Measurements from ENCODE around the gene KRT15.

DNA sequence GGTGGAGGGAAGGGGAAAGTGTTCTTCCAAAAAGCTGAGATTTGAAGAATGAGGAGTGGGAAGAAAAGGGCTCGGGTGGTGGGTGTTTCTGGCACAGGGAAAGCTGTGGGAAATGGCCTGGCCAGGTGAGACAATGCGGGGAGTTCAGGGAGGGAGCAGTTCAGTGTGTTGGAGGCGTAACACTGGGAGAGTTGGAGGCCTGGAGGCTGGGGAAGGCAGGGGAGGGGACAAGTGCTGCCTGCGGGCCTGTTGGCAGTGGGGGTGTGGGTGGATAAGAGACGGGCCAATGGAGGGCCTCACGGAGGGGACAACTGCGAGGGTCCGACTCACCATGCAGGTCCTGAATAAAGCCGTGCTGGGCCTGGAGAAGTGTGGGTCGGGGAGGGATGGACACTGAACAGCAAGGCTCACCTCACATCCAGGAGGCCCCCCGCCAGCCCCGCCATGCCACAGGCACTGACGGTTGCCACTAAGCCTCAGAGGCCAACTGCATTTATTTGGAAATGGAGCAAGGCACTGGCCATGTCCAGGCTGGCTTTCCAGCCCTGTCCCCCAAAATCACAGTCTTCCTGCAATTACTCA lies 27.2 kb upstream of the KRT15 start:
- TF ChIP-seq CTCF (IDR thresholded peaks at IDR 0.05; ENCODE audit: insufficient read depth, low read depth, low read length) (no peak), EZH2 (IDR thresholded peaks at IDR 0.05; ENCODE audit: insufficient read depth, low read length) (no peak)

Data from astrocyte (in vitro differentiated cells and primary cell).